ENCODE measurements around the gene SLC22A23.

SLC22A23 gene

GRCh38 chr6:3314621-3315467, 142.0 kb downstream of the SLC22A23 start:
- no peak for DNase-seq

- DNase-seq, result no peak
Measured at GRCh38 chr6:3314176-3314575, 142.7 kb downstream of the SLC22A23 start.

DNA sequence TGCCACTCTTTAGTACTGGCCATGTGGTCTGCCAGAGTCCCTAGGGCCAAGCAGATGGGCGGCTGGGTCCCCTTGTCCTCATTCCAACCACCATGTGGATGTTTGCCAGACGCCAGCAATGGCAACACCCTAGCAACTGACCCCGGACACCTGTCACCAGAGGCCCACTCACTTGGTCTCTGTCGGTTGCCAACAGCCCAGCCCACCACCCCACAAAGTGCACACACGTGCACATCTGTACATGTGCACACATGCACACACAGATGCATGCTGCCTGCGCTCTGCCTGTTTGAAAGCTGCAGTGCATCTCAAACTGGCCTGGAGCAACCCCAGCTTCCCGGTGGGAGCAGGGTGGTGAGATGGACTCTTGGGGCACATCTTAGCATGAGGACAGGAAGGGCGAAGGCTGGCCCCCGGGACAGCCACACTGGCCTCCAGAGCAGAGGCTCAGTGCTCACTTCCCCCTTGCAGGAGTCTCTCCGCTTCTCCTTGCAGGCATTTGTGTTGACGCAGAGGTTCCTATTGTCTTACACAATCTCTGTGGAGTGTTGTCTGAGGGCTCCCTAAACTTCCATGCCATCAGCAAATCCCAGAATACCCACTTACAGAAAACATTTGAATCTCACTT, 144.1 kb downstream of the SLC22A23 start:
- DNase-seq, result no peak

DNA sequence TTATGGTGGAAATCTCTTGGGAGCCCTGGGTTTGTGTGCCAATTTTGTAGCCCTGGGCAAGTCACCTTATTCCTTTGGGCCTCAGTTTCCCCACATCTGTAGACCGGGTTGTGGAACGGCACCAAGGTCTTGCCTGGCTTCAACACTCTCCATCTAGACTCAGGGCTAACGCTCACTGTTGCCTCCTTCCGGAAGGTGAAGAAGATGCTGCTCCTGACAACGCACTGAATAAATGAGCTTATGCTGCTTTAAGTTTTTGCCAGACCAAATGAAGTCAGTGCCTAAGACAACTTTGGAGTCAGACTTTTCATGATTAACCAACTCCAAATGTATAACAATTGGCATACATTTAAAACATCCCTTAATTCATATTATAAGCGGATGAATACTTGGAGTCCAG, 145.0 kb downstream of the SLC22A23 start:
- no peak for DNase-seq

DNA sequence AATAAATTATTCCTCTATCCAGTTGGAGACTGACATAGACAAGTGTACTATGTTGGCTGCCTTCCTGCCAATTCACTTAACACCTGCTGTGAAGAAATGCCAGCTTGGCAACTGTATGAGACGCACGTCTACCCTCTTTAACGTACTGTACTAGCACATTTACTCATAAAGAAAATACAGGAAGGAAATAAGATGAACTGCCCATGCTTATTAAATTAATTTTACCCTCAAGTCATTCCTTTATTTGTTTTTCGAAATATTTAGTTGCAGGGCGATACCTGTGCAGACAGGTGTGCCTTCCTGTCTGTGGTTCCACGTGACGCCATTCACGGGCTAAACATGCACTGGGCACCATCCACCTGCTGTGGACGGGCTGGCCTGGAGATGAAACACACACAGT, 146.1 kb downstream of the SLC22A23 start:
- peak; percentile 50 for DNase-seq

DNA sequence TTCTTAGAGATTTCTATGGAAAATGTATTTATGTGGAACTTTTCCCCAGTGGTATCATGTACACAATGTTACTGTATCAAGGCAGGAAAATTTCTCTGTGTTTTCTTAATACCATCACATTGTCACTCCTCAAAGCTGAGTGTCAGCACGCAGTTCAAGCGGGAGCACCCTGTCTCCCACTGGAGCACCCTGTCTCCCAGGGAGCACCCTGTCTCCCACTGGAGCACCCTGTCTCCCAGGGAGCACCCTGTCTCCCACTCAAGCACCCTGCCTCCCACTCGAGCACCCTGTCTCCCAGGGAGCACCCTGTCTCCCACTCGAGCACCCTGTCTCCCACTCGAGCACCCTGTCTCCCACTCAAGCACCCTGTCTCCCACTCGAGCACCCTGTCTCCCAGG, 146.8 kb downstream of the SLC22A23 start:
- DNase-seq, result no peak

- DNase-seq, result peak; percentile 81
Measured at GRCh38 chr6:3309391-3310050, 147.3 kb downstream of the SLC22A23 start.

- no peak for DNase-seq
Measured at GRCh38 chr6:3308106-3308505, 148.7 kb downstream of the SLC22A23 start.

DNA sequence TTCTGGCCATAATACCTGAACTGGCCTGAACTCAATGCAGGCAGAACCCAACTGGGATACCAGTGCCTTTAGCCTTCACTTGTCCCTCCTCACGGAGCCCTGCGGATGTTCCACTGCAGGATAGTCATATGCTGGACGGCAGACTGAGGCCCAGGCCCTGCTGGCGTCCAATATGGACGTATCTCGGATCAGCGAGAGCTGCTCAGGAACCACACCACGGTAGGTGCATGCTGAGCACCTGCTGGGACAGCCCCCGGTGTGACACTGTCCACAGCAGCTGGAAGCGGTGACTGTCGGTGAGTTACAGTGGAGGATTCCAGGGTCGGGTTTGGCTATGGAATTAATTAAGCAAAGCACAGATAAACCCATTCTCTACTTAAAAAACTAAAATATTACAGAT, 149.4 kb downstream of the SLC22A23 start:
- DNase-seq, result no peak

DNA sequence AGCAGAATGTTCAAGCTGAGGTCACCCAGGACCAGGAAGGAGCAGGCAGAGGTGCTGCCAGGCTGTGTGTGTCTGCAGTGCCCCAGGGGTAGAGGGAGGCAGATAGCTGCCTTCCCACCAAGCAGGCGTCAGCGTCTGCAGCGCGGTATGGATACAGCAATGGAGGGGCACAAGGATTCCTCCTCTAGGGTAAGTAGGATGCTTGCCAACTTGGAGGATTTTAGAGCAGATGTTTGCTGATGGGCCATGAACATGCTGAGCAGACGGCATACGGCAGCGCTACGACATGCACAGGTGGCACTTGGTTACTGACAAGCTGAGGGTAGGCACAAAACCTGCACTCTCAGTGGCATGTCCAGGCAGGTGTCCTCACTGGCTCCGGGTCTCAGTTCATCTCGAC, 150.0 kb downstream of the SLC22A23 start:
- no peak for DNase-seq

- no peak for DNase-seq
Measured at GRCh38 chr6:3305831-3306230, 151.0 kb downstream of the SLC22A23 start.

DNA sequence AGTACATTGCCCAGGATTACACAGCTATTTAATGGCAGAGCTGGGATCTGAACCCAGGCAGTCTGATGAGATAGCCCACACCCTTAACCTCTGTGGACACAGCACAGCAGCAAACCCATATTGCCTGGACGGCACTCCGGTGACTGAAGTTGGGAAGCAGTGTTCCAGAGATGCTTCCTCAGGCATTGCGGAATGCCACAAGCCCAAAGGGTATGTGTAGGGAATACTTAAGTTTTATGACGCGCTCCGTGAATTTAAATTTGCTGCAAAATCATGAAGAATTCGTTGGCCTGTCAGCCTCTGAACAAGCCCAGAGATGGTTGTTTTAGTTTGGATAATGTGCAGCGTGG, 151.7 kb downstream of the SLC22A23 start:
- no peak for DNase-seq

- DNase-seq, result no peak
Measured at GRCh38 chr6:3304500-3305215, 152.2 kb downstream of the SLC22A23 start.

DNA sequence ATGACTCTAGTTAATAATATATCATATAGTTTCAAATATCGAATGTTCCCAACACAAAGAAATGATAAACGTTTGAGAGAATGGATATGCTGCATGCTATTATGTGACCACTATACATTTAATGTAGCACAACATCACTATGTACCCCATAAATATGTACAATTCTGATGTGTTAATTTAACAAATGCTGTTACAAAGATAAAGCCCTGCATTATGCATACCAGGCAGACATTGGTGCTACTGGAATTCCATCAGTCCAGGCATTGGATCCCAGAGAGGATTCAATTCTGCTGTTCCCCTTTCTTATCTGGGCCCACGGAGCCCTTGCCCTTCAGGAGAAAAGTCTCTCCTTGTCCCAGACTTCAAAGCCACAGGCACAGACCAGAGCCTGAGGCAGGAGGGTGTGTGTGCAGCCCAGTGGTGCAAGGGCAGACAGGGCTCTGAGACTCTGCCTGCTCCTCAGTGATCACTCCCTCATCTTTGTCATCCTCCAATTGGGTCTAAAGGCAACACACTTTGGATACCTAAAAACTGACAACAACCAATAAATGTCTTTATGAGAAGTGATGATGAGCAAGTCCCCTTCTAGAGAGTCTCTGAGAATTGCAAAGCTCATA, 152.9 kb downstream of the SLC22A23 start:
- no peak for DNase-seq

- no peak for DNase-seq
Measured at GRCh38 chr6:3301506-3301905, 155.3 kb downstream of the SLC22A23 start.

DNA sequence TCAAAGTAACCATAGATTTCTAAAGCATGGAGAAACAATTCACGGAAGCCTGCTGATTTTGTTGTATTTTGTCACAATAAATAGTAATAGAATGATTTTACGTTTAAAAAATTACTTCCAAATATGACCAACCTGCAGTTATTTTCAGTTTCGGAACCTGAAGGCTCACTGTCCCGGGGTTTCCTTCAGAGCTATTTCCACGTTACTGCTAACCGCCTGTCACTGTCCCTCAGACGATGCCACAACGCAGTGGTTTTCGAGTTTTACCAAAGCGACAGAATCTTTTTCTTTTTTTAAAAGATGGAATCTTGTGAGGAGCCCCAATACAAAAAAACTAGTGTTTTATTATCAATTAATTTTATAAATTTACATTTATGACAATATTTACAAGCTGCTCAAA, 157.6 kb downstream of the SLC22A23 start:
- DNase-seq, result no peak

DNA sequence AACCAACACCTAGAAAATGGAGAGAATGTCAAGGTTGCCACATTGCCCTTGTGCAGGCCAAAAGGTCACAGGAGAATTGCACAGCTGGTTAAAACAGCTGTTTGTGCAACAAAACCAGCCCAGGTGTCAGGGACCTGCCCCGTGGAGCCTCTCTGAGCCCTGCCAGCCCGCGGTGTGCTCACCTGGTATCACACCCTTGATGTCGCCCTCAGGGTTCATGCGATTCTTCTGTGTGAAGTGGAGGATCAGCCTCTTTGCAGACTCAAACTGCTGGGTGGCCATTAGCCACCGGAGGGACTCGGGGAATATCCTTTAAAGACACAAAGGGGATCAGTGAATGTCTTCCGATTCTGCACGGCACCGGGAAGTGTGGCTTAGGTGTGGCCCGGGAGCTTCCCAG, 158.9 kb downstream of the SLC22A23 start:
- DNase-seq, result no peak

DNA sequence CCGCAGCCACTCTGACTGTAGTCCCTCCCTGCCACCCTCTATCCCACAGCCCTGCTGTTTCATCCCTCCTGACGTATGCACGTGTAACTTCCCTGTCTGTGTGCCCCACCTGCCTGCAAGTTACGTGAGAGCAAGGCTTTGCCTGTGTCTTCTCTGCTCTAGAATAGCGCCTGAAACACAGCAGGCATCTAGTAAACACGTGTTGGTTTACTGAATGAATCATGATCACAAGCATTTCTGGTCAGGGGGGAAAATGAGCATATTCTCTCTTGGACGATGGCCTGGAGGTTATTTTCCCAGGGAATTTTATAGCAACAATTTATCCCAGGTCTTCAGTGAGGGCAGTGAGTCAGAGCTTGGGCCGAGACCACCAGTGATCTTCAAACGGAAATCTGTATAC, 159.8 kb downstream of the SLC22A23 start:
- no peak for DNase-seq

DNA sequence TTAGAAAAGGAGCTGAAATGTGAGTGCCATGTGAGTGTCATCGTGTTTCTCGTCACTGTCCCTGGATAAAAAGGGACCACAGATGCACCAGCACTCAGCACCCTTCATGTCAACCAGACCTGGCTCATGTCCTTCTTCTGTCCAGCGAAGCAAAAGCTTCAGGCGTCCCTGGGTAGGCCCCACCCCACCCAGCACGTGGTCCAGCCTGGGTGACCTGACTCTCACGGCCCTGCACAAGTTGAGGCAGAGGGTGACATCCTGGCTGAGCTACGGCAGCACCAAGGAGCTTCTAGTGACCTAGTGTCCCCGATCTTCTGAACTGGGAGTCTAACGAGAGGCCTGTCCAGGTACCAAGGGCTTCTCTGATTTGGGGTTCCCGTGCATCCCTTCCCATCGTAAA, 160.3 kb downstream of the SLC22A23 start:
- DNase-seq, result no peak

GRCh38 chr6:3296078-3296477, 160.8 kb downstream of the SLC22A23 start:
- DNase-seq, result no peak

GRCh38 chr6:3294921-3295871, 161.7 kb downstream of the SLC22A23 start:
- no peak for DNase-seq

DNA sequence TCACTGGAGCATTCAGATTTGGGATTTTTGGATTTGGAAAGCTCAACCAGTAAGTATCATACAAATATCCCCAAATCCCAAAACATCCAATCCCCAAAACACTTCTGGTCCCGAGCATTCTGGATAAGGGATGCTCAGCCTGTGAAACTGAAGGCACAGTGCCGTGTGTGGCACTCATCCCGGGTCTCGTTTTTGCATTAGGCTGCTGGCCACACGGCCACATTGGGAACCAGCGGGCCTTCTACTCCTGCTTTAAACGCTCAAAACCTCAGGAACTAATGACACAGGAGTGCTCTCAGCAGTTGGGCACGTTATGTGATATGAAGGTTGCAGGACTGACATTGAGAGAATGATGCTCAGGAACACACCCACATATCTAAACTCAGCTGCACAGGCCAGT, 162.5 kb downstream of the SLC22A23 start:
- DNase-seq, result no peak

Data from NCI-H774 (cell line).